GM19463 (cell line): Measurements from ENCODE around the gene ZNF428.
A peak's percentile ranks its signal among the peaks of the same experiment; 100 is the strongest.
"Not testable (repeated sequence)": the region's sequence is repeated elsewhere in the genome, so short reads cannot be mapped to it uniquely, and the experiment has no call there.

Source experiments
- ATAC-seq: cut with Tn5 transposase; IDR thresholded peaks from one replicate; pipeline ENCODE4 v1.9.1; 2021; ENCODE audit warnings: mild to moderate bottlenecking, moderate library complexity; ENCODE audit not compliant: unreplicated experiment

ZNF428 gene, protein sequence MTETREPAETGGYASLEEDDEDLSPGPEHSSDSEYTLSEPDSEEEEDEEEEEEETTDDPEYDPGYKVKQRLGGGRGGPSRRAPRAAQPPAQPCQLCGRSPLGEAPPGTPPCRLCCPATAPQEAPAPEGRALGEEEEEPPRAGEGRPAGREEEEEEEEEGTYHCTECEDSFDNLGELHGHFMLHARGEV

GRCh38 chr19:43619262-43620060 is at the start of gene ZNF428:
Gene ZNF428, minus strand, starts transcription at chr19:43619629. Its CDS starts 5,325 bp downstream, at chr19:43614304.
- peak; percentile 80 for ATAC-seq

- peak; percentile 85 for ATAC-seq
Observed at GRCh38 chr19:43668406-43669109, 49.1 kb upstream of the ZNF428 start.

- ATAC-seq = no peak
Observed at GRCh38 chr19:43667876-43668405, 48.5 kb upstream of the ZNF428 start.

DNA sequence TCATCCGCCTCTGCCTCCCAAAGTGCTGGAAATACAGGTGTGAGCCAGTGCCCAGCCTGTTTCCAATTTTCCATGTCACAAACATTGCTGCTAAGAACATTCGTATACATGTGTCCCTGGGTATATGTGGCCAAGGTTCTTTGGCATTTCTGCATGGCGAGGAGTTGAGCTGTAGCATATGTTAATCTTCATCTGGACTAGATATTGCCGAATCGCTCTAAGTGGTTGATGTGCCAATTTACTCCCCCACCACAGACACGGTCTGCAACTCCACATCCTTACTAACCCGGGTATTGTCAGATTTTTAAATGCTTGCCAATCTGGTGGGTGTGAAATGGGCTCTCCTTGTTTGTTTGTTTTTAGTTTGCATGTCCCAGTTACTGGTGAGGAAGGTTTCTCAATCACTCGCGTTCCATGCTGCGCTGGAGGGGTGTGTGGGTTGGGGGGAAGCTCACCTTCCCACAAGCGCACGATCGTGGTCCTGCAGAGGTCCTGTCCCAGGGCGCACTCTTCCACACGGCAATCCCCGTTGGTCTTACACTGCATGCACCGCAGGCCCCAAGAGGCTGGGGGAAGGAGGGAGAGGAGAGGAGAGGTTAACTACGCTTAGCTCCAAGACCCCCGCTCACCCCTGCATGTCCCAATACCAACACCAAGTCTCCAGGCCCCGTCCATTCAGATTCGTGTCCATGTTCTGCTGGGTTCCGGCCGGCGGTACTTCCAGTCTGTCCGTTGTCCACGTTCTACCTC is 47.9 kb upstream of the ZNF428 start:
- no peak for ATAC-seq

DNA sequence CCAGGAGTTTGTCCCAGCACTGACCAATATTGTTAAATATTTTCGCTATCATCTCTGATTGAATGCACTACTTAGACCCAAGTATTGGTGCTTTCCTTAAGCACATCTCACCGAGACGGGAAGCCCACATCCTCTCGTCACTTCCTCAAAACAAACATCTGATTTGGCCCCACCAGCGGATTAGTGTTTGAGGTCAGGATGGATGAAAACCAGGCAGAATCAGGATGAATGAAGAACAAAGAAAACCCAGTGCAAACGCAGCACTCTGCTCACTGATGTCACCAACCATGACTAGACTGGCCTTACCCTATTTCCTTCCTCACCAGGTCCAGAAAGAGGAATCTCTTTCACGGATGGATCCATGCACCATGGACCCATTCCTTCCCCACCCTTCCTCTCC is 44.6 kb upstream of the ZNF428 start:
- no peak for ATAC-seq

- no peak for ATAC-seq
Observed at GRCh38 chr19:43662487-43662886, 43.1 kb upstream of the ZNF428 start.

DNA sequence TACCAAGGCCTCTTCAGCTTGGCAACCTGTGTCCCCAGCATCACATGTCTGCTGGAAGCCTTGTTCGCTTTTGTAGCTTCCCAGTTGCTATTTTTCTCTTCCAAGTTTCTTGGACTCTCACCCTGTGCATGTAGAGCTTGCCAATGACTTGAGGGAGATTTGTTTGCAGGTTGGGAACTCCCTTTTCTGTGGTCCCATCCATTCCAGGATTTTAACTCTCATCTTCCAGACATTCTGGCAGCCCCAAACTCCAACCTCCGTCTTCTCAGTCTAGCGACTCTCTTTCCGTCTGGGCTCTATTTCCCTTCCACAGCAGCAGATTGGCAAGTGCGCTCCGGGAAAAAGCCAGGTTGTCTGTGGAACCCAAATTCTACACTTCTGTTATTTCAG is 41.5 kb upstream of the ZNF428 start:
- no peak for ATAC-seq

- ATAC-seq = no peak
Observed at GRCh38 chr19:43660301-43660970, 41.0 kb upstream of the ZNF428 start.

DNA sequence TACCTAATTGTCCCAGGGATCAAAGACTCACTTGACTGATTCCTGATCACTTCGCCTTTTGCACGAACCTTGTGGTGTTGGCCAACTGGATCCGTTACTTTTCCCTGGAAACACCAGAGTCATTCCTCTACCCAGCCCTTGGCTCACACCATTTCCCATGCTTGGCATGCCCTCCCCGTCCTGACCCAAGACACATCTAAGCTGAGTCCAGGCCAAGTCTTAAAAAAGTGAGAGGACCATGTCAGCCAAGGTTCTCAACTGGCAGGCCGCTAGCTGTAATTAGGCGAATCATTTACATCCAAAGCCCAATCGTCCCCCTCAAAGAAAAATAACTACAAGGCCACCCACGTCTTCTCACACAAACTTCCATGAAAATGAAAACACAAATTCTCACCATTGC is 39.1 kb upstream of the ZNF428 start:
- no peak for ATAC-seq

DNA sequence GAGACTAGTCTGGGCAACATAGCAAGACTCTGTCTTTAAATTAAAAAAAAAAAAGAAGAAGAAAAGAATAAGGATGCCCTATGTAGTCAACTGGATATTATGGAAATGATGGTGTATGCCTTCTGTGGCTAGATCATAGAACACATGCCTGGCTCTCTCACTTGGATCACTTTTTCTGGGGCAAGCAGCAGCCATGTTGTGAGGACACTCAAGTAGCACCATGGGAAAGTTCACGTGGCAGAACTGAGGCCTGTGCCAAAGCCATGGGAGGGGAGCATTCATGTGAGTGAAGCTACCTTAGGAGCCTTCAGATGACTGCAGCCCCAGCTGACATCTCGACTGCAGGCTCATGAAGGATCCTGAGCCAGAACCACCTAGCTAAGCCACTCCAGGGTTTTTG is 38.6 kb upstream of the ZNF428 start:
- no peak for ATAC-seq

DNA sequence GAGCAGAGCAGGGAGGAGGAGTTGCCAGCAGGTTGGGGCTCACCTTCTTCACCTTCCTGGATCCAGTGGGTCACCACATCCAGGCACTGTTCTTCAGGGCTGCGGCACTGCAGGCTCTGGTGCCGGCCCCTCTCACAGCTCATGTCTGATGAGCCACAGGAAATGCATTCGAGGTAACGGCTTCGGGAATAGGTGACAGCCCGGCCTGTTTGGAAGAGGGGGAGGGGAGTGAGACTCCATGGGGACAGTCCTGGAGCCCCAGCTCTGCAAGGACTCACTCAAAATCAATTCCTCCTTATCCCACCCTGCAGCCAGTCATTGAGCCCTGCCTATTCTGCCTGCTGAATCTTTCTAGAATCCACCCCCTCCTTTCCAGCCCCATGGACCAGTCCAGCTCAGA is 37.0 kb upstream of the ZNF428 start:
- ATAC-seq = no peak

DNA sequence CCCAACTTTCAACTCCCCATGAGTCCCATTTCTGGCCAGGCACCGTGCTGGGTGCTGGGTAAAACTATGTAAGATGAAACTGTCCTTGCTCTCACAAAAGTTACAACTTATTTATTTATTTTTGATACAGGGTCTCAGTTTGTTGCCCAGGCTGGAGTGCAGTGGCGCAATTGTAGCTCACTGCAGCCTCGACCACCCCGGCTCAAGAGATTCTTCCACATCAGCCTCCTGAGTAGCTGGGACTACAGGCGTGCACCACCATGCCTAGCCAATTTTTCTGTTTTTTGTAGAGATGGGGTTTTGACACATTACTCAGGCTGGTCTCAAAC is 33.1 kb upstream of the ZNF428 start:
- no peak for ATAC-seq

- ATAC-seq = no peak
Observed at GRCh38 chr19:43651758-43652545, 32.5 kb upstream of the ZNF428 start.

GRCh38 chr19:43650276-43650675 is 30.8 kb upstream of the ZNF428 start:
- ATAC-seq = not testable (repeated sequence)

GRCh38 chr19:43649514-43649913 is 30.1 kb upstream of the ZNF428 start:
- no peak for ATAC-seq

- ATAC-seq = no peak
Observed at GRCh38 chr19:43648633-43649032, 29.2 kb upstream of the ZNF428 start.

DNA sequence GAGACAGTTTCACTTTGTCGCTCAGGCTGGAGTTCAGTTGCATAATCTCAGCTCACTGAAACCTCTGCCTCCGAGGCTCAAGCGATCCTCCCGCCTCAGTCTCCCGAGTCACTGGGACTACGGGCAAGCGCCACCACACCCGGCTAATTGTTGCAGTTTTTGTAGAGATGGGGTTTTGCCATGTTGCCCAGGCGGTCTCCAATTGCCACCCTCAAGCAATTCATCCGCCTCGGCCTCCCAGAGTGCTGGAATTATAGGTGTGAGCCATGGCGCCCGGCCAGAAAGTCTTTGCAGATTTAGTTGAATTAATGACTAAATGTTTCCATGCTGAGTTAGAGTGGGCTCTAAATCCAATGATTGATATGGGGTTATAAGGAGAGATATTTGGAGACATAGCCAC is 24.8 kb upstream of the ZNF428 start:
- no peak for ATAC-seq

DNA sequence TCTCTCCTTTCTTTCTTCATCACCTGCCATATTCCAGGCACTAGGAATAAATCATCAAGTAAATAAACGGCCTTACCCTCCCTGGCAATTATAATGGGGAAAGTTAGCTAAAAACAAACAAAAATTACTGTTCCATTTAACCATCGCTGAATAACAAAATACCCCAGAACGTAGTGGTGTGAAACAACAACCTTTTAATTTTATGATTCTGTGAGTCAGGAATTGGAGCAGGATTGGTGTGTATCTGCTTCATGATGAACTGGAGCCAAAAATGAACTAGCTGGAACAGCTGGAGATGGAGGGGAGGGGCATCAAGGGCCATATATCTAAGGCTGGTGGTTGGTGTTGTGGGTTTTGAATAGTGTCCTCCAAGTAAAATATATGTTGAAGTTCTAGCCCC is 23.9 kb upstream of the ZNF428 start:
- ATAC-seq = no peak

DNA sequence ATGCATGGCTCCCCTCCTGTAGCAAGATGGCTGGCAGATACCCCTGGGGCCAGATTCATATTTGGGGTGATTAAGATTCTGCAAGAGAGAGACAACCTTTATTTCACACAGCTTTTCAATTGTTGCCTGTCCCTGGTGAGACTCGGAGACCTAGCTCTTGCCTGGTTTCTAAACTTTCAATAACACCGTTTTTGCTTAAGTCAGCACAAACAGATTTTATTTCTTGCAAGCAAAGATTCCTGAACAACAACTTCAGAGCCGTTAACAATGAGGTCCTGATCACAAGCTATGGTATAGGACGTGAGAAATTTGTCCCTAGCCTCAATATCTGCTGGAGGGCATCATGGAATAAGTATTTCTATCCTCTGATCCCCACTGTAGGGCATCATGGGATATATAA is 23.1 kb upstream of the ZNF428 start:
- ATAC-seq = no peak

DNA sequence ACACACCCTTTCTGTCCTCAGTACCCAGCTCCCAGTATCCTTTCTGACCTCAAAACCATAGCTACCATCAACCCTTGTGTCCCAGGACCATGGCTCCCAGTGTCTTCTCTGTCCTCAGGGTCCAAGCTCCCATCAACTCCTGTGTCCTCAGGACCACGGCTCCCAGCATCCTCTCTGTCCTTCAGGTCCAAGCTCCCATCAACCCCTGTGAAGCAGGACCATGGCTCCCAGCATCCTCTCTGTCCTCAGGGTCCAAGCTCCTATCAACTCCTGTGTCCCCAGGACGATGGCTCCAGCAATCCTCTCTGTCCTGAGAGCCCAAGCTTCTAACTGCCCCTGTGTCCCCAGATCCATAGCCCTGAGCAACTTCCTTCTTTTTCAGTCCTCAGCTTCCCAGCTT is 21.9 kb upstream of the ZNF428 start:
- no peak for ATAC-seq
